ENCODE results near the gene NOTUM.
A peak's percentile ranks its signal among the peaks of the same experiment; 100 is the strongest.

- TF ChIP-seq POLR2A (IDR thresholded peaks at IDR 0.05) (peak; percentile 78 to 89), CTCF (IDR thresholded peaks at IDR 0.05 in 4 of 5, conservative IDR thresholded peaks at IDR 0.05 in 1 of 5) (peak in 2 of 5 experiments; percentile 22 to 29)
Observed at GRCh38 chr17:81977211-81977808, 16.3 kb upstream of the NOTUM start, which contains the start of gene ASPSCR1.

All from gastrocnemius medialis (tissue), 4 donors.